GM23338 (cell line): ENCODE results near the gene MYD88. TPM values are rescaled to one million over a fixed set of nuclear protein-coding genes. Genes with fewer than 3 reads are reported as not detected.

Experiments used
- ATAC-seq: fragments of 200-7000 bp; cut with Tn5 transposase; 3 replicates; pipeline ENCODE4 v1.9.1; 2020
- DNase-seq: peaks from one replicate; pipeline ENCODE4 v3.0.0-alpha.2; 2015; ENCODE audit warnings: low spot score
- H2AFZ ChIP-seq: fragments of 200-600 bp; sonication (generic); 2 replicates; pipeline ENCODE4 v1.8.0; 2016; ENCODE audit warnings: antibody characterized with exemption, mild to moderate bottlenecking, moderate library complexity
- H3F3A ChIP-seq: fragments of 200-600 bp; sonication (generic); replicated peaks from 2 replicates; pipeline ENCODE4 v1.8.0; 2017; ENCODE audit warnings: antibody characterized with exemption, mixed run types, low read depth
- H3K27ac ChIP-seq: fragments of 200-600 bp; sonication (generic); 2 replicates; pipeline ENCODE4 v1.6.1; 2016; ENCODE audit warnings: low read depth
- H3K27me3 ChIP-seq: fragments of 200-600 bp; sonication (generic); 2 replicates; pipeline ENCODE4 v1.8.0; 2016; ENCODE audit warnings: mild to moderate bottlenecking, mixed run types, moderate library complexity; ENCODE audit not compliant: insufficient read depth
- H3K36me3 ChIP-seq: fragments of 200-600 bp; sonication (generic); 2 replicates; pipeline ENCODE4 v1.8.0; 2016; ENCODE audit warnings: mild to moderate bottlenecking; ENCODE audit not compliant: insufficient read depth
- H3K4me1 ChIP-seq: fragments of 200-600 bp; sonication (generic); 2 replicates; pipeline ENCODE4 v1.8.0; 2016; ENCODE audit warnings: mild to moderate bottlenecking, moderate library complexity; ENCODE audit not compliant: insufficient read depth
- H3K4me2 ChIP-seq: fragments of 200-600 bp; sonication (generic); 2 replicates; pipeline ENCODE4 v1.7.1; 2017; ENCODE audit warnings: mixed run types
- H3K4me3 ChIP-seq: fragments of 200-600 bp; sonication (generic); 2 replicates; pipeline ENCODE4 v1.6.1; 2016; ENCODE audit warnings: mixed run types
- H3K79me2 ChIP-seq: fragments of 200-600 bp; sonication (generic); replicated peaks from 2 replicates; pipeline ENCODE4 v1.8.0; 2017; ENCODE audit warnings: mild to moderate bottlenecking; ENCODE audit not compliant: insufficient read depth
- H3K9me2 ChIP-seq: fragments of 200-600 bp; sonication (generic); 2 replicates; pipeline ENCODE4 v1.8.0; 2017; ENCODE audit not compliant: insufficient read depth
- H4K20me1 ChIP-seq: fragments of 200-600 bp; sonication (generic); replicated peaks from 2 replicates; pipeline ENCODE4 v1.8.0; 2017; ENCODE audit warnings: mild to moderate bottlenecking; ENCODE audit not compliant: insufficient read depth
- H3K27ac Mint-ChIP-seq: 2 replicates; pipeline ENCODE4 v1.8.0; 2020; ENCODE audit warnings: inconsistent platforms, mild to moderate bottlenecking, moderate library complexity, mixed read lengths
- H3K27me3 Mint-ChIP-seq: 3 replicates; pipeline ENCODE4 v1.8.0; 2022; ENCODE audit warnings: low read depth, mild to moderate bottlenecking, moderate library complexity, mixed read lengths, inconsistent platforms; ENCODE audit not compliant: insufficient read depth, poor library complexity
- H3K36me3 Mint-ChIP-seq: 3 replicates; pipeline ENCODE4 v1.8.0; 2021; ENCODE audit warnings: low read depth, mild to moderate bottlenecking, inconsistent platforms, moderate library complexity, mixed read lengths
- H3K4me1 Mint-ChIP-seq: 3 replicates; pipeline ENCODE4 v1.8.0; 2020; ENCODE audit warnings: mild to moderate bottlenecking, inconsistent platforms, mixed read lengths
- H3K4me3 Mint-ChIP-seq: 3 replicates; pipeline ENCODE4 v1.8.0; 2021; ENCODE audit warnings: moderate library complexity, mild to moderate bottlenecking, inconsistent platforms, mixed read lengths
- H3K9me3 Mint-ChIP-seq: 3 replicates; pipeline ENCODE4 v1.8.0; 2020; ENCODE audit warnings: moderate library complexity, mild to moderate bottlenecking, inconsistent platforms, mixed read lengths
- CREB1 ChIP-seq: fragments of 250-450 bp; sonication (Bioruptor Pico); IDR thresholded peaks from 2 replicates; pipeline ENCODE4 v1.5.0; 2020; ENCODE audit warnings: low read depth, mild to moderate bottlenecking, moderate library complexity
- CTCF ChIP-seq, 2 experiments: fragments of 200-600 bp in 1 of 2; sonication (generic) in 1 of 2; conservative IDR thresholded peaks; 2 replicates each; pipeline versions ENCODE4 v1.5.1 to v1.6.1; 2016 to 2017; ENCODE audit warnings: antibody characterized with exemption in 2 of 2, low read depth in 2 of 2, mild to moderate bottlenecking in 2 of 2, moderate library complexity in 1 of 2
- ETS1 ChIP-seq: IDR thresholded peaks from 2 replicates; pipeline ENCODE4 v1.6.1; 2016; ENCODE audit warnings: antibody characterized with exemption
- EZH2 ChIP-seq: fragments of 200-600 bp; sonication (generic); IDR thresholded peaks from one replicate; pipeline ENCODE4 v1.8.0; 2017; ENCODE audit warnings: antibody characterized with exemption, mild to moderate bottlenecking, low read depth; ENCODE audit not compliant: unreplicated experiment
- EZH2phosphoT487 ChIP-seq: fragments of 200-600 bp; sonication (generic); IDR thresholded peaks from one replicate; pipeline ENCODE4 v1.8.1; 2018; ENCODE audit warnings: antibody characterized with exemption; ENCODE audit not compliant: unreplicated experiment
- JUNB ChIP-seq: IDR thresholded peaks from one replicate; pipeline ENCODE4 v1.6.1; 2016; ENCODE audit warnings: antibody characterized with exemption; ENCODE audit not compliant: unreplicated experiment
- NANOG ChIP-seq: IDR thresholded peaks from 2 replicates; pipeline ENCODE4 v1.6.1; 2016; ENCODE audit warnings: antibody characterized with exemption, borderline replicate concordance
- POLR2AphosphoS5 ChIP-seq: IDR thresholded peaks from 2 replicates; pipeline ENCODE4 v1.6.1; 2016; ENCODE audit warnings: antibody characterized with exemption, low read depth
- STAT1 ChIP-seq: IDR thresholded peaks from one replicate; pipeline ENCODE4 v1.6.1; 2016; ENCODE audit warnings: antibody characterized with exemption; ENCODE audit not compliant: unreplicated experiment
- ZNF114 ChIP-seq: fragments of 250-450 bp; sonication (Bioruptor Pico); IDR thresholded peaks from 2 replicates; pipeline ENCODE4 v1.5.0; 2020; ENCODE audit warnings: mild to moderate bottlenecking, moderate library complexity
- ZNF331 ChIP-seq: fragments of 250-450 bp; sonication (Bioruptor Pico); IDR thresholded peaks from 2 replicates; pipeline ENCODE4 v1.5.0; 2020; ENCODE audit warnings: low read depth, mild to moderate bottlenecking, moderate library complexity
- ZNF462 ChIP-seq: fragments of 250-450 bp; sonication (Bioruptor Pico); IDR thresholded peaks from 2 replicates; pipeline ENCODE4 v1.5.0; 2020; ENCODE audit warnings: mild to moderate bottlenecking, moderate library complexity
- polyA plus RNA-seq: library from polyadenylated mRNA; unstranded; fragments of >200 nt; fragmentation: Nextera tagmentation; extraction: Ambion mirVana; gene quantifications from 2 replicates; pipeline ENCODE4 v1.2.1, GENCODE V29; 2016
- total RNA-seq: library from RNA; depleted of rRNA; stranded (reverse); fragments of >200 nt; shearing (Covaris generic); gene quantifications from 2 replicates; pipeline ENCODE4 v1.2.3, GENCODE V29; 2014

Gene MYD88
- total and polyA plus RNA-seq, 2 experiments from 2014 or later: 15.5 to 26.0 TPM

- no peaks in the 10 kb centered on the region for H3K4me1 ChIP-seq
- H3K4me2 ChIP-seq: no peak overlapping the region
- no peaks in the 10 kb centered on the region for H3K9me3 Mint-ChIP-seq
- DNase-seq: no peak
- H2AFZ ChIP-seq: no peak overlapping the region
- no peaks in the 10 kb centered on the region for H3K79me2 ChIP-seq
- no peak overlapping the region for H3K27ac ChIP-seq
- H3K4me3 ChIP-seq: no peak overlapping the region
- H3K9me2 ChIP-seq: no peaks in the 10 kb centered on the region
- TF ChIP-seq CREB1 (CRISPR knock-in tag): no peak
- no peak for TF ChIP-seq ZNF114
- TF ChIP-seq STAT1: no peak
- TF ChIP-seq ZNF462 (CRISPR knock-in tag): no peak
- no peak for TF ChIP-seq ETS1
- TF ChIP-seq ZNF331: no peak
- TF ChIP-seq CTCF (conservative IDR thresholded peaks at IDR 0.05; ENCODE audit: low read depth in 2 of 2): no peak
- TF ChIP-seq POLR2AphosphoS5: no peak
- no peak for TF ChIP-seq NANOG
- TF ChIP-seq EZH2phosphoT487: no peak
- TF ChIP-seq EZH2: no peak
- no peak for TF ChIP-seq JUNB
- no peaks in the 10 kb centered on the region; the same call in 1 of the 2 replicates for H4K20me1 ChIP-seq
- H3K36me3 ChIP-seq: no peaks in the 10 kb centered on the region
- no peaks in the 10 kb centered on the region for H3K4me1 Mint-ChIP-seq
- ATAC-seq: no peak
- peaks cover 16% of the 10 kb centered on the region for H3K27me3 Mint-ChIP-seq
- no peak overlapping the region for H3K27ac Mint-ChIP-seq
- no peaks in the 10 kb centered on the region for H3K27me3 ChIP-seq
- no peaks in the 10 kb centered on the region for H3K36me3 Mint-ChIP-seq
- no peak overlapping the region for H3K4me3 Mint-ChIP-seq
- no peaks in the 10 kb centered on the region for H3F3A ChIP-seq
Observed at GRCh38 chr3:38112378-38112761, 26.1 kb upstream of the MYD88 start.
